ENCODE measurements around the gene PDGFRB. TPM values are rescaled to one million over a fixed set of nuclear protein-coding genes. Genes with fewer than 3 reads are reported as not detected.

Gene PDGFRB
- polyA plus RNA-seq, 1 donor (not counting 4 experiments of a cell fraction or from before 2014, with no cell fraction given), result 0.14 TPM

GRCh38 chr5:150163035-150163434 lies 7.4 kb upstream of the PDGFRB start:
- Histone ChIP-seq H2AFZ (ENCODE audit: control insufficient read depth, low read length) (no peak overlapping the region), H3K9me1 (ENCODE audit: control insufficient read depth, extremely low read depth, insufficient read depth, low read length) (no peaks in the 10 kb centered on the region), H4K20me1 (ENCODE audit: control insufficient read depth, extremely low read depth, insufficient read depth, low read length) (no peaks in the 10 kb centered on the region), H3K4me1 (ENCODE audit: control insufficient read depth, extremely low read depth, insufficient read depth, low read length) (no peaks in the 10 kb centered on the region), H3K27me3 (ENCODE audit: control insufficient read depth, extremely low read depth, insufficient read depth, low read length) (peaks cover 21% of the 10 kb centered on the region), H3K4me2 (ENCODE audit: control insufficient read depth, extremely low read depth, insufficient read depth, low read depth, low read length) (no peak overlapping the region), H3K27ac (ENCODE audit: control insufficient read depth, insufficient read depth, low read length) (no peak overlapping the region), H3K9me3 (ENCODE audit: control insufficient read depth, low read depth, low read length) (no peaks in the 10 kb centered on the region), H3K4me3 (ENCODE audit: control insufficient read depth in 2 of 3, extremely low read depth in 1 of 3, insufficient read depth in 2 of 3, low read depth in 1 of 3, low read length in 3 of 3) (no peak overlapping the region), H3K79me2 (ENCODE audit: control insufficient read depth, insufficient read depth, low read length) (no peaks in the 10 kb centered on the region), H3K36me3 (ENCODE audit: control insufficient read depth in 2 of 2, extremely low read depth in 1 of 2, insufficient read depth in 2 of 2, low read length in 2 of 2) (no peaks in the 10 kb centered on the region), H3K9ac (ENCODE audit: control insufficient read depth, extremely low read depth, insufficient read depth, low read length) (no peak overlapping the region)
- TF ChIP-seq EZH2 (IDR thresholded peaks at IDR 0.05; ENCODE audit: low read length), result no peak
- TF ChIP-seq CTCF (optimal IDR thresholded peaks at IDR 0.05 in 1 of 3, IDR thresholded peaks at IDR 0.05 in 1 of 3, conservative IDR thresholded peaks at IDR 0.05 in 1 of 3; ENCODE audit: extremely low read depth in 1 of 3, insufficient read depth in 2 of 3, low read length in 3 of 3), result no peak
- dilution Hi-C loops (cut with MboI; ENCODE audit: extremely low pct_ligation_motif_present, low sequenced_read_pairs), result no loop called here
- no peak for DNase-seq (ENCODE audit: low read depth, low spot score)
- no peak for FAIRE-seq

GRCh38 chr5:150162142-150162513 lies 6.5 kb upstream of the PDGFRB start:
- Histone ChIP-seq H3K27me3 (ENCODE audit: control insufficient read depth, extremely low read depth, insufficient read depth, low read length) (peaks cover 12% of the 10 kb centered on the region), H3K36me3 (ENCODE audit: control insufficient read depth in 2 of 2, extremely low read depth in 1 of 2, insufficient read depth in 2 of 2, low read length in 2 of 2) (no peaks in the 10 kb centered on the region), H3K9me3 (ENCODE audit: control insufficient read depth, low read depth, low read length) (no peaks in the 10 kb centered on the region), H3K4me3 (ENCODE audit: control insufficient read depth in 2 of 3, extremely low read depth in 1 of 3, insufficient read depth in 2 of 3, low read depth in 1 of 3, low read length in 3 of 3) (no peak overlapping the region), H3K27ac (ENCODE audit: control insufficient read depth, insufficient read depth, low read length) (no peak overlapping the region), H3K79me2 (ENCODE audit: control insufficient read depth, insufficient read depth, low read length) (no peaks in the 10 kb centered on the region), H3K4me2 (ENCODE audit: control insufficient read depth, extremely low read depth, insufficient read depth, low read depth, low read length) (no peak overlapping the region), H3K9me1 (ENCODE audit: control insufficient read depth, extremely low read depth, insufficient read depth, low read length) (no peaks in the 10 kb centered on the region), H3K9ac (ENCODE audit: control insufficient read depth, extremely low read depth, insufficient read depth, low read length) (no peak overlapping the region), H4K20me1 (ENCODE audit: control insufficient read depth, extremely low read depth, insufficient read depth, low read length) (no peaks in the 10 kb centered on the region), H3K4me1 (ENCODE audit: control insufficient read depth, extremely low read depth, insufficient read depth, low read length) (no peaks in the 10 kb centered on the region), H2AFZ (ENCODE audit: control insufficient read depth, low read length) (no peak overlapping the region)
- DNase-seq (ENCODE audit: low read depth, low spot score) (no peak), FAIRE-seq (no peak)
- dilution Hi-C loops (cut with MboI; ENCODE audit: extremely low pct_ligation_motif_present, low sequenced_read_pairs), result no loop called here
- TF ChIP-seq EZH2 (IDR thresholded peaks at IDR 0.05; ENCODE audit: low read length) (no peak), CTCF (optimal IDR thresholded peaks at IDR 0.05 in 1 of 3, IDR thresholded peaks at IDR 0.05 in 1 of 3, conservative IDR thresholded peaks at IDR 0.05 in 1 of 3; ENCODE audit: extremely low read depth in 1 of 3, insufficient read depth in 2 of 3, low read length in 3 of 3) (no peak)
